Uterus (tissue), 4 donors: ENCODE data around the gene RARRES2. TPM values are rescaled to one million over a fixed set of nuclear protein-coding genes. Genes with fewer than 3 reads are reported as not detected.

Experiments used
- DNase-seq, 2 donors: peaks; one replicate each; pipeline ENCODE4 v3.0.0-alpha.2; 2019 to 2020
- H3K27ac ChIP-seq, 2 donors: fragments of 200-600 bp; sonication (generic); 1 replicate in 1 of 2; 2 replicates in 1 of 2; pipeline ENCODE4 v1.5.1; 2016 to 2018
- H3K27me3 ChIP-seq, 2 donors: fragments of 200-600 bp; sonication (generic); one replicate each; pipeline ENCODE4 v1.5.1; 2018 to 2019; ENCODE audit warnings: control low read depth in 1 of 2
- H3K36me3 ChIP-seq, 2 donors: fragments of 200-600 bp; sonication (generic); one replicate each; pipeline ENCODE4 v1.5.1; 2019; ENCODE audit warnings: control low read depth in 1 of 2
- H3K4me1 ChIP-seq, 2 donors: fragments of 200-600 bp; sonication (generic); one replicate each; pipeline ENCODE4 v1.5.1; 2018 to 2019; ENCODE audit warnings: control low read depth in 1 of 2
- H3K4me3 ChIP-seq, 2 donors: fragments of 200-600 bp; sonication (generic); 1 replicate in 1 of 2; 2 replicates in 1 of 2; pipeline ENCODE4 v1.5.1; 2018 to 2019; ENCODE audit warnings: mild to moderate bottlenecking in 1 of 2
- H3K9me3 ChIP-seq, 2 donors: fragments of 200-600 bp; sonication (generic); one replicate each; pipeline ENCODE4 v1.5.1; 2019; ENCODE audit warnings: control low read depth in 1 of 2
- POLR2A ChIP-seq, 2 donors: fragments of 450-650 bp; IDR thresholded peaks; one replicate each; pipeline ENCODE4 v1.6.1; 2016; ENCODE audit warnings: antibody characterized with exemption in 2 of 2, mild to moderate bottlenecking in 1 of 2, moderate library complexity in 1 of 2
- intact Hi-C: fragments of 100-400 bp; cut with DNase I; formaldehyde crosslinking; loops from one replicate; pipeline ENCODE4 v1.15.1; 2023; ENCODE audit warnings: low total_unique reads
- total RNA-seq, 4 donors: library from RNA; depleted of rRNA in 3 of 4; stranded (reverse); fragments of >200 nt in 3 of 4; gene quantifications; one replicate each; pipeline versions ENCODE4 v1.1.0 to v1.2.4, GENCODE V29; 2014 to 2023
- TF ChIP-seq, protein P1 (sequence below), 4 experiments: fragments of 200-600 bp in 2 of 4; fragments of 450-650 bp in 2 of 4; sonication (generic) in 2 of 4; IDR thresholded peaks; one replicate each; pipeline ENCODE4 v1.5.1; 2016 to 2019; ENCODE audit warnings: antibody characterized with exemption in 4 of 4, mild to moderate bottlenecking in 2 of 4, moderate library complexity in 1 of 4
- donor health status: DM: yes; HTN: yes; CAD: no.

RARRES2 gene
- total RNA-seq, 4 donors from 2014 or later: 128 to 536 (median 236) TPM

DNA sequence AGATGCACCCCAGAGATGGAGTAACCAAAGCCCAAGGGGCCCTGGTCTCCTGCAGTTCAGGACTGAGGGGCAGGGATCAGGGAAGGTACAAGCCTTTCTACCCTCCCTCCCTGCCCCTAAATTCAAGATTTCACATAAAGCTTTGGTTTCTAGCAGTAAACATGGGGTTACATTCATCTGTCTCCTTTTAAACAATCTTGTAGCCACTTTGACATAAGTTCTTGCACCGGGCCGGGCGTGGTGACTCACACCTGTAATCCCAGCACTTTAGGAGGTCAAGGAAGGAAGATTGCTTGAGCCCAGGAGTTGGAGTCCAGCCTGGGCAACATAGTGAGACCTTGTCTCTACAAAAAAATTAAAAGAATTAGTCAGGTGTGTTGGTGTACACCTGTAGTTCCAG is 14.1 kb downstream of the RARRES2 start:
- intact Hi-C loops: no loop called here
- H3K27me3 ChIP-seq: no peaks in the 10 kb centered on the region
- H3K27ac ChIP-seq: no peak overlapping the region
- H3K9me3 ChIP-seq: no peaks in the 10 kb centered on the region
- TF ChIP-seq, protein P1, sequence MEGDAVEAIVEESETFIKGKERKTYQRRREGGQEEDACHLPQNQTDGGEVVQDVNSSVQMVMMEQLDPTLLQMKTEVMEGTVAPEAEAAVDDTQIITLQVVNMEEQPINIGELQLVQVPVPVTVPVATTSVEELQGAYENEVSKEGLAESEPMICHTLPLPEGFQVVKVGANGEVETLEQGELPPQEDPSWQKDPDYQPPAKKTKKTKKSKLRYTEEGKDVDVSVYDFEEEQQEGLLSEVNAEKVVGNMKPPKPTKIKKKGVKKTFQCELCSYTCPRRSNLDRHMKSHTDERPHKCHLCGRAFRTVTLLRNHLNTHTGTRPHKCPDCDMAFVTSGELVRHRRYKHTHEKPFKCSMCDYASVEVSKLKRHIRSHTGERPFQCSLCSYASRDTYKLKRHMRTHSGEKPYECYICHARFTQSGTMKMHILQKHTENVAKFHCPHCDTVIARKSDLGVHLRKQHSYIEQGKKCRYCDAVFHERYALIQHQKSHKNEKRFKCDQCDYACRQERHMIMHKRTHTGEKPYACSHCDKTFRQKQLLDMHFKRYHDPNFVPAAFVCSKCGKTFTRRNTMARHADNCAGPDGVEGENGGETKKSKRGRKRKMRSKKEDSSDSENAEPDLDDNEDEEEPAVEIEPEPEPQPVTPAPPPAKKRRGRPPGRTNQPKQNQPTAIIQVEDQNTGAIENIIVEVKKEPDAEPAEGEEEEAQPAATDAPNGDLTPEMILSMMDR (IDR thresholded peaks at IDR 0.05): no peak
- no peak for TF ChIP-seq POLR2A (IDR thresholded peaks at IDR 0.05)
- H3K36me3 ChIP-seq: no peaks in the 10 kb centered on the region
- H3K4me3 ChIP-seq: no peak overlapping the region
- no peaks in the 10 kb centered on the region for H3K4me1 ChIP-seq
- no peak for DNase-seq

DNA sequence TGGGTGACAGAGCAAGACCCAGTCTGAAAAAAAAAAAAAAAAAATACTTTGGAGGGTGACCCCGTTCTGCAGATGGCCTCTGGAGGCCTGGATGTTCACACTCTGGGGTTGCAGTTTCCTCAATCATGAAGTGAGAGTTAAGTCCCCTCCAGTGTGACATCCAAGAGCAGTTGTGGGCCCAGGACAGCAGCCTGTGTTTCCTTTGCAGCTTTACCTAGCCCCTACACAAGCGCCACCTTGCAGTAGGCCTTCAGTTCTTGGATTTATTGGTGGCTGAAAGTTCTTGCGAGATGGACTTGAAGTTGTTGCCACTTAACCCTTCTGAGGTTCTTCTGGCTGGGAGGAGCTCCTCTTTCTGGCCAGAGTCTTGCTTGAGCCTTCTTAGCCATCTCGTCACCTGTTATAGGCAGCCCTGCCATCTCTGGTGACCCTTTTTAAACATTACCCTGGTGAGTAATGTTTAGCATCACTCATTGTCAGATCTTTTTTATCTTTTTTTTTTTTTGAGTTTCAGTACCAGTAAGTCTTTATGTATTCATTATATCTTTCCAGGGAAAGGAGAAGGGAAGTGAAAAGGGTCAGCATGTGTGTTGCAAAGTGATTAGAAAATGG is 14.7 kb downstream of the RARRES2 start:
- H3K4me1 ChIP-seq: no peaks in the 10 kb centered on the region
- TF ChIP-seq, protein P1 (IDR thresholded peaks at IDR 0.05): no peak
- TF ChIP-seq POLR2A (IDR thresholded peaks at IDR 0.05): no peak
- DNase-seq: no peak
- H3K9me3 ChIP-seq: no peaks in the 10 kb centered on the region
- no peak overlapping the region for H3K4me3 ChIP-seq
- H3K36me3 ChIP-seq: no peaks in the 10 kb centered on the region
- intact Hi-C loops: no loop called here
- H3K27me3 ChIP-seq: no peaks in the 10 kb centered on the region
- H3K27ac ChIP-seq: no peak overlapping the region

DNA sequence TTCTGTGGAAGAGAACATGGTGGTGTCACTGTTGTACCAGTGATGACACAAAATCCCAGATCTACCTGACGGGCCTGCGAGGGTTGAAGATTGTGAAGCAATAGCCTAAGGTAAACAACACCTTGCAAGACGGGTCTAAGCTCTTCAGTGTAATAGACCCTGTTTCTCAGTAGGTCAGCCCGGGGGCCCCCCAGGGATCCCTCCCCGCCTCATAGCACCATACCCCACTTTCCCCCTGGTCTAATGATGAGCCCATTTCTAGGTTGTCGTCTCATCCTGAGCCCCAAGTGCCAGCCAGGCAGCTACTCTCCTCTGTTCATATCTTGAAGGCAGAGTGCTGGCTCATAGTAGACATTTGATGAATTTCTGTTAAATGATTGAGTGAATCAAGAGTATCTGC is 15.5 kb downstream of the RARRES2 start:
- H3K4me3 ChIP-seq: no peak overlapping the region
- TF ChIP-seq, protein P1 (IDR thresholded peaks at IDR 0.05): no peak
- no peak for TF ChIP-seq POLR2A (IDR thresholded peaks at IDR 0.05)
- H3K36me3 ChIP-seq: no peaks in the 10 kb centered on the region
- intact Hi-C loops: no loop called here
- no peak overlapping the region for H3K27ac ChIP-seq
- no peaks in the 10 kb centered on the region for H3K4me1 ChIP-seq
- DNase-seq: no peak
- no peaks in the 10 kb centered on the region for H3K9me3 ChIP-seq
- no peaks in the 10 kb centered on the region for H3K27me3 ChIP-seq

DNA sequence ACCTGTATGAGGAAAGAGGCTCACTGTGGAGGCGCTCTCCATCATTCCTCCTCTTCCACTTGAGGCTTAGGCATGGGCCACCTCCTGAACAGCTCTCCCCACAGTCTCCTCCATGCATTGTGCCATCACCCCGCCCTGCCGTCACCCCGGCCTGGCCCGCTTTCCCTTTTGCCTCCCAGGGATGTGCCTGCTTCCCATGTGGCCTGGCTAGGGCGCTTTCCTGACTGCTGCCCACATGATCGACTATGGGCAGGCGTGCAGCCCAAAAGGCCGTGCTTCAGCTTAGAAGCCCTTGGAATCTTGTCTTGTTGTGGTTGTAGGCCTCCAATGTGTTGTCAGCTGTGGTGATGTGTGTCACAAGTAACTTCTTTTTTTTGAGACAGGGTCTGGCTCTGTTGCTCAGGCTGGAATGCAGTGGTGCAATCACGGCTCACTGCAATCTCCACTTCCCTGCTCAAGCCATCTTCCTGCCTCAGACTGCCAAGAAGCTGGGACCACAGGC is 16.3 kb downstream of the RARRES2 start:
- intact Hi-C loops: no loop called here
- TF ChIP-seq, protein P1 (IDR thresholded peaks at IDR 0.05): no peak
- no peak for TF ChIP-seq POLR2A (IDR thresholded peaks at IDR 0.05)
- peak; percentile 51 to 55 for DNase-seq
- H3K36me3 ChIP-seq: no peaks in the 10 kb centered on the region
- no peaks in the 10 kb centered on the region for H3K4me1 ChIP-seq
- H3K27ac ChIP-seq: peak overlapping the region in 1 of 2 donors; percentile 92
- no peak overlapping the region for H3K4me3 ChIP-seq
- H3K9me3 ChIP-seq: no peaks in the 10 kb centered on the region
- H3K27me3 ChIP-seq: no peaks in the 10 kb centered on the region

- Histone ChIP-seq H3K4me3 (peak overlapping the region in 1 of 2 donors; percentile 72), H3K36me3 (no peaks in the 10 kb centered on the region), H3K4me1 (no peaks in the 10 kb centered on the region), H3K27ac (peak overlapping the region; percentile 86 to 92), H3K9me3 (no peaks in the 10 kb centered on the region), H3K27me3 (no peaks in the 10 kb centered on the region)
- TF ChIP-seq POLR2A (IDR thresholded peaks at IDR 0.05): no peak
- TF ChIP-seq, protein P1 (IDR thresholded peaks at IDR 0.05): no peak
- intact Hi-C loops: no loop called here
- DNase-seq: peak in 1 of 2 donors; percentile 36
Measured at GRCh38 chr7:150324373-150324961, 17.0 kb downstream of the RARRES2 start.
